Activated CD8-positive, alpha-beta memory T cell treated with anti-CD3 and anti-CD28 coated beads for 36 hours (primary cell): ENCODE data around the gene CHST11. TPM values are rescaled to one million over a fixed set of nuclear protein-coding genes. Genes with fewer than 3 reads are reported as not detected.

Source experiments
- CTCF ChIA-PET: fragments of 350-600 bp; sonication (Branson Sonifier 250); formaldehyde crosslinking; loops from one replicate; lab custom pipeline; 2021; ENCODE audit warnings: antibody characterized with exemption; lab: Charles Lee
- POLR2A ChIA-PET: fragments of 350-600 bp; sonication (Branson Sonifier 250); formaldehyde crosslinking; loops from one replicate; lab custom pipeline; 2021; ENCODE audit warnings: antibody characterized with exemption; lab: Charles Lee
- total RNA-seq, 2 experiments: library from RNA; stranded (reverse); gene quantifications; one replicate each; pipeline ENCODE4 v1.2.3, GENCODE V29; 2021

Gene CHST11
- total RNA-seq, 2 experiments from 2014 or later = 43.5 to 47.0 TPM

GRCh38 chr12:104713444-104713843, 256.7 kb downstream of the CHST11 start:
- ChIA-PET CTCF (no interaction called here), POLR2A (no interaction called here)

- ChIA-PET POLR2A (no interaction called here), CTCF (interaction anchor here (1.2 kb wide), 1 partner anchor 333 kb away, joined by 4 read pairs; no protein-coding TSS in a partner anchor)
These were observed 257.6 kb downstream of the CHST11 start for GRCh38 chr12:104714369-104714768.

GRCh38 chr12:104716172-104716571, 259.4 kb downstream of the CHST11 start:
- ChIA-PET POLR2A (no interaction called here), CTCF (no interaction called here)

- ChIA-PET POLR2A (no interaction called here), CTCF (no interaction called here)
These were observed 261.7 kb downstream of the CHST11 start for GRCh38 chr12:104718304-104718929.

GRCh38 chr12:104719700-104720338, 263.1 kb downstream of the CHST11 start:
- CTCF ChIA-PET = no interaction called here
- POLR2A ChIA-PET = interaction anchor here (0.7 to 1.2 kb wide), 2 partner anchors 24 to 32 kb away, joined by 3 to 4 read pairs; no protein-coding TSS in a partner anchor

- POLR2A ChIA-PET = interaction anchor here (0.7 to 1.2 kb wide), 2 partner anchors 25 to 33 kb away, joined by 3 to 4 read pairs; no protein-coding TSS in a partner anchor
- CTCF ChIA-PET = no interaction called here
These were observed 263.7 kb downstream of the CHST11 start for GRCh38 chr12:104720339-104721038.

- POLR2A ChIA-PET = no interaction called here
- CTCF ChIA-PET = no interaction called here
These were observed 264.3 kb downstream of the CHST11 start for GRCh38 chr12:104721039-104721405.

- CTCF ChIA-PET = no interaction called here
- POLR2A ChIA-PET = interaction anchor here (0.6 kb wide), 1 partner anchor 407 kb away, joined by 3 read pairs; no protein-coding TSS in a partner anchor
These were observed 265.2 kb downstream of the CHST11 start for GRCh38 chr12:104721936-104722335.

- ChIA-PET POLR2A (no interaction called here), CTCF (no interaction called here)
These were observed 266.1 kb downstream of the CHST11 start for GRCh38 chr12:104722601-104723534.

GRCh38 chr12:104723895-104724294, 267.1 kb downstream of the CHST11 start:
- ChIA-PET CTCF (no interaction called here), POLR2A (no interaction called here)

- ChIA-PET POLR2A (no interaction called here), CTCF (interaction anchor here (1.0 kb wide), 1 partner anchor 43 kb away, joined by 3 read pairs; no protein-coding TSS in a partner anchor)
These were observed 268.3 kb downstream of the CHST11 start for GRCh38 chr12:104724992-104725585.

GRCh38 chr12:104725610-104726009, 268.9 kb downstream of the CHST11 start:
- POLR2A ChIA-PET = no interaction called here
- CTCF ChIA-PET = interaction anchor here (1.0 kb wide), 1 partner anchor 43 kb away, joined by 3 read pairs; no protein-coding TSS in a partner anchor

- ChIA-PET POLR2A (no interaction called here), CTCF (no interaction called here)
These were observed 271.1 kb downstream of the CHST11 start for GRCh38 chr12:104727726-104728465.

- CTCF ChIA-PET = interaction anchor here (1.5 kb wide), 1 partner anchor 347 kb away, joined by 3 read pairs; no protein-coding TSS in a partner anchor
- POLR2A ChIA-PET = no interaction called here
These were observed 272.3 kb downstream of the CHST11 start for GRCh38 chr12:104729091-104729490.

- CTCF ChIA-PET = interaction anchor here (1.5 kb wide), 1 partner anchor 348 kb away, joined by 3 read pairs; no protein-coding TSS in a partner anchor
- POLR2A ChIA-PET = no interaction called here
These were observed 273.1 kb downstream of the CHST11 start for GRCh38 chr12:104729610-104730446.

GRCh38 chr12:104730763-104731162, 274.0 kb downstream of the CHST11 start:
- ChIA-PET POLR2A (no interaction called here), CTCF (interaction anchor here (1.5 kb wide), 1 partner anchor 349 kb away, joined by 3 read pairs; no protein-coding TSS in a partner anchor)

- CTCF ChIA-PET = no interaction called here
- POLR2A ChIA-PET = no interaction called here
These were observed 277.0 kb downstream of the CHST11 start for GRCh38 chr12:104733717-104734175.
